GM19239 (cell line): ENCODE results near the gene IRX2.

Experiments
- DNase-seq: peaks from one replicate; pipeline ENCODE4 v3.0.0; 2011; ENCODE audit warnings: low spot score; ENCODE audit not compliant: insufficient read length
- FAIRE-seq: peaks from 2 replicates; lab custom pipeline; 2011; peaks lifted over from hg19 to GRCh38; lab: Jason Lieb, UNC

IRX2 gene

GRCh38 chr5:2751592-2752021 lies at the start of gene IRX2:
TSS of gene IRX2 (minus strand) at chr5:2751677. CDS start at chr5:2751413, 264 bp downstream.
- FAIRE-seq (no peak), DNase-seq (no peak)

GRCh38 chr5:2800035-2800434 lies 48.6 kb upstream of the IRX2 start:
- FAIRE-seq: no peak

GRCh38 chr5:2797981-2798380 lies 46.5 kb upstream of the IRX2 start:
- FAIRE-seq (no peak), DNase-seq (no peak)

More at GRCh38 chr5:2800035-2800434, 48.6 kb upstream of the IRX2 start:
- DNase-seq: no peak

- DNase-seq (no peak), FAIRE-seq (no peak)
These were observed 45.7 kb upstream of the IRX2 start for GRCh38 chr5:2797160-2797559.

- DNase-seq (no peak), FAIRE-seq (no peak)
These were observed 31.7 kb upstream of the IRX2 start for GRCh38 chr5:2783223-2783622.

- DNase-seq (no peak), FAIRE-seq (no peak)
These were observed 31.2 kb upstream of the IRX2 start for GRCh38 chr5:2782658-2783057.

- no peak for DNase-seq
- no peak for FAIRE-seq
These were observed 29.1 kb upstream of the IRX2 start for GRCh38 chr5:2780421-2781171.

GRCh38 chr5:2779459-2779858 lies 28.0 kb upstream of the IRX2 start:
- DNase-seq (no peak), FAIRE-seq (no peak)

- no peak for FAIRE-seq
- DNase-seq: no peak
These were observed 25.1 kb upstream of the IRX2 start for GRCh38 chr5:2776337-2777302.

GRCh38 chr5:2773327-2773726 lies 21.9 kb upstream of the IRX2 start:
- no peak for DNase-seq
- no peak for FAIRE-seq

GRCh38 chr5:2767089-2767488 lies 15.6 kb upstream of the IRX2 start:
- DNase-seq (no peak), FAIRE-seq (no peak)

- no peak for DNase-seq
- no peak for FAIRE-seq
These were observed 13.1 kb upstream of the IRX2 start for GRCh38 chr5:2764581-2764980.

- DNase-seq (no peak), FAIRE-seq (no peak)
These were observed 12.0 kb upstream of the IRX2 start for GRCh38 chr5:2763533-2763794.

- FAIRE-seq (no peak), DNase-seq (no peak)
These were observed 11.5 kb upstream of the IRX2 start for GRCh38 chr5:2762744-2763532.

- no peak for FAIRE-seq
These were observed 10.5 kb upstream of the IRX2 start for GRCh38 chr5:2761921-2762488.

GRCh38 chr5:2759696-2760461 lies 8.4 kb upstream of the IRX2 start:
- FAIRE-seq (no peak), DNase-seq (no peak)

More at GRCh38 chr5:2761921-2762488, 10.5 kb upstream of the IRX2 start:
- DNase-seq: no peak

GRCh38 chr5:2759091-2759490 lies 7.6 kb upstream of the IRX2 start:
- no peak for FAIRE-seq
- no peak for DNase-seq

GRCh38 chr5:2758632-2759031 lies 7.2 kb upstream of the IRX2 start:
- FAIRE-seq: no peak

GRCh38 chr5:2757563-2758351 lies 6.3 kb upstream of the IRX2 start:
- FAIRE-seq: no peak
- no peak for DNase-seq

More at GRCh38 chr5:2758632-2759031, 7.2 kb upstream of the IRX2 start:
- DNase-seq: no peak
